D341Med (cell line): Measurements from ENCODE around the gene SLC35F1.

ENCODE experiments used
- DNase-seq: peaks from one replicate; pipeline ENCODE4 v3.0.0; 2012; ENCODE audit warnings: low spot score

The SLC35F1 gene

DNA sequence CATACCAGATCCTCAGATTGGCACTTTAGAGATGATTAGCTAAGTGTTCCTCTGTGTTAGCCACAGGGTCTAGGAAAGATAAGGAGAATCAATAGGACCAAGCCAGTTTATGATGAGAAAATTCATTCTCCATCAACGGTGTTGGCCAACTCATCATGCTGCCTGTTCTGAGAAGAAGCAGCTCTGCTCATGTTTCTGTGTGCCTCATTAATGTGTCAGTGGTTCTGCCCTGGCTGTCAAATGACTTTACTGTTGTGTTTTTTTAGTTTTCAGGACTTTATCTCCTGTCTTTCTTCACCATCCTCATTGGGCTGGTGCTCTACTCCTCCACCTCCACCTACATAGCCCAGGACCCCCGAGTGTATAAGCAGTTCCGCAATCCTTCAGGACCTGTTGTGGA is 406.7 kb downstream of the SLC35F1 start:
- no peak for DNase-seq

DNA sequence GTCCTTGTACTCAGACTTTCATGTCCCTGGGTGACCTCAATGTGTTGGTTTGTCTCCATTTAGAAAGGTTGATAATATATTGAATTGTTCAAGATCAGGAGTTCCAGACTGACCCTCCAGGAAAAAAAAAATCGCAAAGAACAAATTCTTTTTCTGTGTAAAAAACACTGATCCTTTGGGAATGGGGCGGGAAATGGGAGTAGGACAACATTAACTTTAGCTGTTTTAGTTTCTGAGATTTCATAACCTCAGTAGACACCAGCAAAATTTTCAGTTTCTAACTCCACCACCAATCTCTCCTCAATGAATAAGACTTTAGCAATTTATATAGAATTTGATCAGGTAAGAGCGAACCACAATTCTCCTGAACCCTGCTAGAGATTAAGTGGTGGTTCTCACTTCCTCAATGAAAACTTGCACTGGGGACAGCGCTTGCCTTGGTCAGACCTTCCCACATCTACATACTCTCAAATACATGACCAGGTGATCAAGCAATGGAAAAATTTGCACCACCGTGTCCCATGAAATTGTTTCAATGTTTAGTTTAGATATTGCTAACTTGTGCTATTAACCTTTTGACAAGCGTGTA is 409.8 kb downstream of the SLC35F1 start:
- DNase-seq, result no peak

DNA sequence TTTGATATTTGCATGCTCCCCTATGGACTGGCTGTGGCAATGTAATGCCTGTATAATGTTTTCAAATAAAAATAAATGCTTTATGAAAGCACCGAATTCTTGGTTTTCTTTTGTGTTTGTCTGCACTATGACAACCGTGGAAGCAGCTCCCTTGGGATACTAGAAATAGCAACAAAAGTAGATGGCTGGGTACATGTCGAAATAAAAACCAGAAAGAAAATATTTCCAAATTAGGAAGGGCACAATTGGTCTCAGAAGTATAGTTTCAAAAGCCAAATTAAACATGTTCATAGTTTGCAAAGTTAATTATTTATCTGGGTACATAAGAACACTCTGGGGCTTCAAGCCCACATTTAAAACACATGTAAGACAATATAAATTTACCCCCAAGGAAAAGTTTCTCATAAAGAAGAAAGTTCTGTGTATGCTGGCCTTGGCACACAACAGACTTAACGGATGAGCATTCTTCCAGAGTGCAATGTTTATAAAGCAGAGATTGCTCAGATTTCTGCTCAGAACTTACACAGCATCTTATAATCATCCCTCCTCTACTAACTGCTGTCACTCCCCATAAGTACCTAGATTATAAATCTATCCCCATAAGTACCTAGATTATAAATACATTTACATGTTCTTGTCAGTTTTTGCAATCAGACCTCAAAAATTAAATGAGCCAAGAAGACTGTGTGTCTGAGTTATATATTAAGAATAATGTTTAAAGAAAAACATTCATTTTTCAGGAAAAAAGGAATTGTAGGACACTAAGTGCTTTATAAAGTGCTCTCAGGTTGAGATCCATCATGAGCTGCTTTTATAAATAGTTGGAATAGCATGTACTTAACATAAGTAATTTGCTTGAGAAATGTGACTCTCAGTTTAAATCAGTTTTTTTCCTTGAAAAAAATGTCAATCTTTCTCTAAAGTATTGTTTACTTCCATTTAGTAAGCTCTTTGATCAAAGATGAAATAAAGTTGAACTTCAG is 410.8 kb downstream of the SLC35F1 start:
- DNase-seq, result no peak

DNA sequence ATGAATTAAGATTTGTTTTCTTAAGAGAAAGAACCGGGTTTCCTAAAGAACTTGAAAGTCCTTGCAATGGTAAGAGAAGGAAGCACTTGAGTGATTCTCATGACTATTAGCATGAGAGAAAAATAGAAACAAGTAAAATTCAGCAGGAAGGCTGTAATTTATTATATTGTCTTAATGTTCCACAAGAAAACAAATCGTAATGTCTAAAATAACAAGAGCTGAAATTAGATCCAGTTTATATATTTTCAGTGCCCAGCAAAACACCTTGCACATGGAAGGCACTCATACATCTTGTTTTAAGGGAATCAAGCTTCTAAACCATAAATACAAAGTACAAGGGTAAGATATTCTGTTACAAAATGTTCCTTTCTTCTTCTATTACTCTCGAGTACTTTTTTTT is 411.6 kb downstream of the SLC35F1 start:
- DNase-seq, result no peak

DNA sequence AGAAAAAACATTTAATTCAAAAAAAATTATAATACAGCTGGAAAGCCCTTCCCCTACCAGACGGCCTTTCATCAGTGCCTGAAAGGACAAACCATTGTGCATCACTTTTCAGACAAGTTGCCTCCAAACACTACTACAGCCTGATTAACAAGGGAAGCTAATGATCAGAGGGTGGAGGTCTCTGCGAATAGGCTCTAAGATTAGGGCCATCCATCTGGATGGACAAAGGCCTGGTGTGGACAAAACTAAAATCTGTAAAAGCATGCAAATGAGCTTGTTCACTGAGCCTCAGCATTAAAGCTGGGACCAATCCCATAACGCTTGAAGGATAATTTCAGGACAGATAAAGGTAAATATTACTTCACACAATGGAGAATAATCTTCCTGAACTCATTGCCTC is 412.4 kb downstream of the SLC35F1 start:
- DNase-seq, result no peak

DNA sequence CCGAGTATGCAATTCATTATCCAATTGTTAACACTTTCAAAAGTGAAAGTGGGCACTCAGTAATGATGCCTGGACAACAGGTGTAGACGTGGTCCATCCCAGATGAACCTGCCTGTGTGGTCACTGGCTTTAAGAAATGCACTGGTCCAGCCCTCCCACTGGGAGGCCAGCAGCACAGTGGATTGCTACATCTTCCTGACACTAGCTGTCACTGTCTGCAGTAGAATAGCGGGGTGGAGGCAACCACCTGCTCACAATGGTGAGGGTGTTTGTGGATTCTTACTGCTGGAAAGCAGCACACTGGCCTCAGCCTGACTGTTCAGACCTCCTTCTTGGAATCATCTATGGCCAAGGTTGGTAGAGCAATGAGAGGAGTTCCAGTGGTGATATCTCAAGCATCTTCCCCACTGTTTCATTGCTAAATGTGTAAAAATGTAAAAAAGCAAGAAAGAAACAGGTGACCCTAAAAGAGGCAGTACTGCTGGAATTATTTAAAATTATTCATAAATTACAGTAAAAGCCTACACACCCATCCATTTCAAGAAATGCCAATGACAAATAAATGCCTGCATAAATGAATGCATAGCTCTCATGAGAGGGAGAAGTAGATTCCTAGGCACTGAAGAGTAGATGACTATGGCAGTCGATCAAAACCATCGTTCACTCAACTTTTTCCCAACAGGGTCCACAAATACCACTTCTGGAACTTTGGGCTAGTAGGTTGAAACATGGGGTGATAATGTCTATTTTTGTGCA is 413.0 kb downstream of the SLC35F1 start:
- DNase-seq, result no peak

DNA sequence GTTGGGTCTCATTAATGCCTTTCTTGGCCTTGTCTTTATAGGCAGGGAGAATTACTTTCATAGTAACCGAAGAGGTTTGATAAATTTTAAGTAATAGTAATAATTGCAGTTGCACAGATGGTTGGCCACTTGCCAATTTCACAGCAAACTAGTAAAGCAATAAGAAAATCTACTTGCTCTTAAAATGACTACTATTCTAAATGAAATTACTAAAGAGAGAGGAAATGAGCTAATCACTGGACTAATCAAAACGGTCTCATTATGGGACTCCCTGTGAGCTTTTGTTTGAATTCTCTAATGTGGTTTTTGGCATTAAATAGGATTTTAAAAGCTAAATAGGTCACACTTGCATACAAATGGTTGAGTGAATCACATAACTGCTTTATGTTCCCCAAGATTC is 413.6 kb downstream of the SLC35F1 start:
- no peak for DNase-seq

DNA sequence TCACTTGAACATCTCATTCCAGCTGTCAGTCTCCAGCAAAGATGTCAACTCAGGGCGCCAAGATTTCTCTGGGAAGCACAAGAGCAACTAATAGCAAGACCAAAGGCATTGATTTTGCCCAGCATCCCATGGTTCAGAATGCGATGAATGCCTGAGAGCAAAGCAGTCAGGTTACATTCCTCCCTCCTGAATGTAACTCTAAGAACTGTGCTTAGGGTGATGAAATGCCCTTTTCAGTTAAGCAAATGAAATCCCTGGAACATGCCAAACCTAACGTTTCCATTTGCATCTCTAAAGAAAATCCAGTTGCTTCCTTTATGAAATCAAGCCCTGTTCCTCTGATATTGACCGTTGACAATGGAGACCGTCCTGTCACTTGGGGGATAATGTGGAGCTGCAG is 417.1 kb downstream of the SLC35F1 start:
- no peak for DNase-seq

DNA sequence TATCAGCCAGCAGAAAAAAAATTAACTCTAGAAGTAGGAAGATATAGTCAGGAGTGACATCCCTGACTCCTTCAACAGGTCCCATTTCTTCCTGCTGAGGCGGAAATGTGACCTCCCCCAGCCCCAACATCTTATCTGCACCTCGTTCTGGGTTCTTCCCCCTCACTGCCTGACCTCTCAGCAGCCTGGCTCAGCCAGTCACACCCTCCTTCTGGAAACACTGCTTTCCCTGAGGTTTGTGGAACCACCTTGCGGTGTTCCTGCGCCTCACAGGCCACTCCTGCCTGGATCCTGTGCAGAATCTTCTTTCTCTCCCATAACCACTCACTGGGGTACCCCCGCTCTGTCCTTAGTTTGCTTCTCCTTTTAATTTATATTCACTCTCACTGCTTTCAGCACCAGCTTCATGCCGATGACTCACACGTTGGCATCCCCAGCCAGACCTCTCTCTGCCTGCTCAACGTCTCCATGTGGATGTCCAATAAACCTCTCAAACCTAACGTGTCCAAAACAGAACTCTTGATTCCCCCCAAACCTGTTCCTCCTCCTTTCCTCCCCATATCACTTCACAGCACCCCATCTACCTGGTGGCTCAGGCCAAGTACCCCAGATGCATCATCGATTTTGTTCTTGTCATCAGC is 418.3 kb downstream of the SLC35F1 start:
- no peak for DNase-seq

DNA sequence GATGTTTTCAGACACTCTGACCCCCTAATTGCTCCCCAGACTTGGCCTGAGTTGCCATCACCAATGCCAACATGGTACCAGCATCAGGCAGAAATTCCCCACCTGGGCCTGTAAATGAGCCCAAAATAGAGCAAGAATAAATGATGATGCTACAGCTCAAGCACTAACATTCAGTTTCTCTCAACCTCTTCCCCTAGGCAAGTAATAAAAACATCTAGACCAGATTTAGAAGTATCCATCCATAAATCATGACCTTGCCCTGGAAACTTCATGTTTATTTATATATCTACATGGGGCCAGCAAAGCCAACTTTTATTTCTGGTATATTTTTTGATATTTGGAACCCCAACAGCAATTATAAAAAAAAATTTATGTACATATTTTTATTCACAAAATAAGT is 419.6 kb downstream of the SLC35F1 start:
- DNase-seq, result no peak

DNA sequence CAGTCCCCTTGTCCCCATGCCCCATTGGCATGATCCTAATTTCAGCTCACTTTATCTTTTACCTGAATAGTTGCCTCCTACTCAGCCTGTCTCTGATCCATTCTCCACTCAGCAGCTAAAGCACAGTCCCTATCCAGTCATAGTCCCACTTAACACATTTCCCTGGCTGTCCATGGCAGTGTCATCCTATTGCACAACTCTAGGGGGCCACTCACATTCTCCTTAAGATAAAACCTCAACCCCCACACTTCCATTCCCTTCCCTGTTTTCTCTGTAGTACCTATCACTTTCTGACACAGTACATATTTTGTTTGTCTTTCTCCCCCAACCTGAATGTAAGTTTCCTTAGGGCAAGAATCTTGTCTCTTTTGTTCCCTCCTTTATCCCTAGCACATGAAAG is 420.2 kb downstream of the SLC35F1 start:
- DNase-seq, result no peak

DNA sequence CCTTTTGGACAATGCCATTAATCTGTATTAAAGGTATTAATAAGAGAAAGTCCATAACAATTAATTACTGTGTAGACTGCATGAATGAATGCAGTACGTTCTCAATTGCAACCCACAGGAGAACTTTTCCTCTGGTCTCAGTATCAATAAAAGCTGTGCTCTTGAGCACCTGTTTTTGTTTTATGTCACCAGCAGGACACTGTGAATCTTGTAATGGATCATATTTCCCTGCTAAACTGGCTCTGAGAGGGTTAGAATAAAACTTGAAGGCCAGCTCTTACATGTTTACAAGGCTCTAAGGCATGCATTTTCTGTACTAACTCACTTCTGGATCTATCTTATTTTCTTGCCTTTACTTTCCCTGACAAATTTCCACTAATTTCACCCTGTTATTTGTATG is 426.7 kb downstream of the SLC35F1 start:
- no peak for DNase-seq

DNA sequence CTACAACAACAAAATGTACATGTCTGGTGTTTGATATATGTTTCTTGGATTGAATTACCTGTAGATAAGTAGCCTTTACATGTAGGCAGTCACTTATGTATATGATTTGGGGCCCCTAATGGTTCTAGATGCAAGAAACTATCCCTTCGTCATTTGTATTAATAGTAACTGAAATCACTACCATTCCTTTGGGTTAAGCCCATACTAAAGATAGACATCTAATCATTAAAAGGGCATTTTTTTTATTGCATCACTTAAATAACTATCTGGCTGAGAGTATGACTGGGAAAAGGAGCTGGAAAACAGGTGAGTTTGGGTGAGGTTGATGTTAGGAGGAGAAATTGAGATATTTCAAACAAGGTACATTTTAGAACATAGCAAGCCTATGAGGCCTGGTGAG is 427.6 kb downstream of the SLC35F1 start:
- no peak for DNase-seq

DNA sequence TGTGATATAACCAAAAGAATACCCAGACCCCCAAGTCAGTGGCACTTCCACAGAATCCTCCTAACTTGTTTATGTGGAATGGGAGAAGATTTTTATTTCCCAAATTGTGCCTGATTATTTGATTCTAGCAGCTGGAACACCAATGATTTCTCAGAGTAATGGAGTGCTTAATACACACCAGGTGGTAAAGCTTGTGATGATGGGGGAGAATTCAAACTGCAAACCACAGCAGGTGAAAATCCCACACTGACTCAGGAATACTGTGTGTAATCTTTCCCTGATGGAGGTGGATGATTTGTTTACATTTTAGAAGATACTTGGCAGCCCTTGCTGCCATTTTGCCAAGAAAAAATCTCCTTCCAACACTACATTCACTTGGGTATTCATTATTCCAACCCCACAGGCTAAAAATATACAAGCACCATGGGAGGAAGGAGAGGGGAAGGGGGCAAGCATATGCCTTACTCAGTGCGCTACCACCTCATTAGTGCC is 428.3 kb downstream of the SLC35F1 start:
- no peak for DNase-seq

DNA sequence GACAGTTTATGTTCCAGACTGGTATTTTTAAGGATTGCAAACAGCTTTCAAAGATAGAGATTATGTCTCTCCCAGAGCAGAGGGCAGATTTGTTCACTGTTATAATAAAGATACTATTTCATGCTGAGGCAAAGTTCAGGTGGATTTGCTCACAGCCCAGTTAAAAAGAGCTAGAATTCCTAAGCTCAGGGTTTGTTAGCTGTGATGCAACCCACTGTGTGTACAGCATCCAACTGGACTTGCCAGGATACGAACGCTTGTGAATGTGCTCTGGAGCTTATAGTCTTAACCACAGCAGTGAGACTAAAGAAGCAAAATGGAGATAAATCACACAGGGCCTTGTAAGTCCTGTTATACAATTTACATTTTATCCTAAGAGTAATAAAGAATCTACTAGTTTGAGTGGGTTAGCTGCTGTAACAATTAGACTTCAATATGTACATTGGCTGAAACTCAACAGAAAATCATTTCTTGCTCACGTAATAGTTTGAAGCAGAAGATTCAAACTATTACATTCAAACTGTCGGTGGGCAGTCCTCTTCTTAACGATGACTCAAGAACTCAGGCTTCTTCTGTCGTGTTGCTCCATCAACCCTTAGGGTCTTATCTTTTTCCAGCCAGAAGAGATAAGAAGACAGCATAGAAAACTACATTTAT is 437.1 kb downstream of the SLC35F1 start:
- no peak for DNase-seq

DNA sequence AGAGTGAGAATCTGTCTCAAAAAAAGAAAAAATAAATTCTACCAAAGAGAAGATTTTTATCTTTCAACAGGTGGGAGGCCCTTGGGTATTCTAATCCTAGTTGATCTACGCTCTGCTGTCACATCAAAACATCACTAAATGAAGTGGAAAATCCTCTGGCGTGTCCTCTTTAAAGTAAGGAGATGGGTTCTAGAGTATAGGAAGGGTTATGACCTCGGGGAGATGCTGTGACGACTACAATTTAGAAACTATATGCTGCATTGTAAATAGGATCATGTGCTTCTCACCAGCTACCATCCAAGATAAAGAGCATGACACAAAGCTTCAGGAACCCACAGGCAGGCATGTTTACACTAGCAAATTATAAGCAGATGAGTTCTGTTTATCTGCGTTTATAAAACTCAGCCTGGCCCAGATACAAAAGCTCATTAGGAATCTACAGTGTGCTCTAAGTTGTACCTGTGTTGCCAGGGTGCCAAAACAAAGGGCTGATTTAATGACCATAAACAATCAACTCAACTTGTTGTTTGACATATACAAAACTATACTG is 443.9 kb downstream of the SLC35F1 start:
- DNase-seq, result no peak

DNA sequence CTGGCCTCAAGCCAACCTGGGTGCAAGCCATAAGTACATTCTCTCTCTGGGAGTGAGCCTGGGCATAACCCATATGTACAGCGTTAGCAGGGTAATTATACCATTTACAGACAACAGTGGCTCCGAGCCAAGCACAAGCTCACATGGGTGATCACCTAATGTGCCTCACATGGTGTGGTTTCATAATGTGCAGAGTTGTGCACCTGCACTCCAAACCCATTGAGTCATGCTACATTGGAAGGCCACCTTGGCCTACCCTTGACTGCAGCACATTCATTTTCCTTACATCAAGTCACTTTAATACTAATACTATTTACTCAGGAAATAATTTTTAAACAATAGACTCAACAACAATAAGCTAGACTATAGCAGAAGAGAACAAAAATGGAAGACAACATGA is 446.5 kb downstream of the SLC35F1 start:
- DNase-seq, result no peak

DNA sequence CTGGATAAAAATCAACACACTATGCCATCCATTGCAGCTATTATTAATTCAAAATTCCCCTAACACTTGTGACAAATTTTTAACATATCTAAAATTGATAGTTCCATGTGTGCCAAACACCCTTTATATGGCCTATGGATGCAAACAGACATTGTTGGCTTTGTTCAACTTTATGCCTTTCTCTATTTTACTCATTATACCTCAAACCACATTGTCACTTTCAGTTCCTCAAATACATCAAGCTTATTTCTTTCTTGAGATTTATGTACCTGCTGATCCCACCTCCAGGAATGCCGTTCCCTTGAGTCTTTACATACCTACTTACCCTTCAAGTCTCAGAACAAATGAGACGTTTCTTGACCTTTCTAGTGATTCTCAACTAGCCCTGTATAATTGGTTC is 447.6 kb downstream of the SLC35F1 start:
- DNase-seq, result no peak

DNA sequence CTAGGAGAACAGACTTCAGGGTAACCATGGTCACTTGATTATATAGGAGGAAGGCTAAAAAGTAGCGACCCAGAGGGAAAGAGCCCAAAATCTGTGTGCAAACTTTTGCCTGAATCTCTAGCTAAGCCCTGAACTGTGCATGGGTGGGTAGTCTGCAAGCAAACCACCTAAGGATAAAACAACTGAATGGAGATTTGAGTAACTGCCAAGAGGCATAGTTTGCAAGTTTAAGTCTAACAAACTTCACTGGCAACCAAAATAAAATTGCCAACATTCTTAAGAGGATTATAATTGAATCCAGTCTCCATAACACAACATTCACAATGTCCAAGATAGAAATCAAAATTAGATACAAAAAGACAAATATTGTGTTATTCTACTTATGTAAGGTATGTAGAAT is 449.0 kb downstream of the SLC35F1 start:
- no peak for DNase-seq

DNA sequence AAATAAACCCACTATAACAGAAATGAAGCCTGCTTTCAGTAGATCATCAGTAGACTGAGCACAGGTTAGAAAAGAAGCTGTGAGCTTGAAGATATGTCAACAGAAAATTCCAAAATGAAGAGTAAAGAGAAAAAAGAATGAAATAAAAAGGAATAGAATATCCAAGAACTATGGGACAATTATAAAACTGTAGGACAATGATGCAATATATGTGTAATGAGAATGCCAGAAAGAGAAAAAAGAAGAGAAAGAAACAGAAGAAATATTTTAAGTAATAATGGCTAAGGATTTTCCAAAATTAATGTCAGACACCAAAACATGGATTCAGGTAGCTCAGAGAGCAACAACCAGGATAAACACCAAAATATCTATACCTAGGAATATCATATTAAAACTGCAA is 449.6 kb downstream of the SLC35F1 start:
- DNase-seq, result no peak
